WTC11 (cell line): Measurements from ENCODE around the gene ADGRB3. TPM values are rescaled to one million over a fixed set of nuclear protein-coding genes. Genes with fewer than 3 reads are reported as not detected.

ENCODE experiments used
- ATAC-seq: fragments of 200-7000 bp; cut with Tn5 transposase; 2 replicates; pipeline ENCODE4 v1.10.0; 2021; ENCODE audit warnings: mild to moderate bottlenecking, moderate library complexity
- CTCF ChIA-PET: fragments of 300-600 bp; sonication (Branson Sonifier 250); formaldehyde crosslinking; loops from one replicate; lab custom pipeline; 2021; ENCODE audit warnings: antibody characterized with exemption; lab: Charles Lee
- POLR2A ChIA-PET: fragments of 350-600 bp; sonication (Branson Sonifier 250); formaldehyde crosslinking; loops from one replicate; lab custom pipeline; 2021; ENCODE audit warnings: antibody characterized with exemption; lab: Charles Lee
- DNase-seq: peaks from one replicate; pipeline ENCODE4 v3.0.0; 2021; ENCODE audit warnings: low spot score
- H3K27ac Mint-ChIP-seq: 2 replicates; pipeline ENCODE4 v1.8.0; 2021; ENCODE audit warnings: mixed read lengths
- H3K27me3 Mint-ChIP-seq: 2 replicates; pipeline ENCODE4 v1.8.0; 2021; ENCODE audit warnings: low read depth, mild to moderate bottlenecking, moderate library complexity, mixed read lengths
- H3K36me3 Mint-ChIP-seq: 2 replicates; pipeline ENCODE4 v1.8.0; 2021; ENCODE audit warnings: mixed read lengths
- H3K4me1 Mint-ChIP-seq: 2 replicates; pipeline ENCODE4 v1.8.0; 2022; ENCODE audit warnings: mixed read lengths
- H3K4me3 Mint-ChIP-seq: 2 replicates; pipeline ENCODE4 v1.8.0; 2021; ENCODE audit warnings: mild to moderate bottlenecking, moderate library complexity, mixed read lengths
- H3K9me3 Mint-ChIP-seq: 2 replicates; pipeline ENCODE4 v1.8.0; 2021; ENCODE audit warnings: mixed read lengths
- FOXK1 ChIP-seq: sonication (generic); formaldehyde crosslinking; IDR thresholded peaks from 2 replicates; pipeline ENCODE4 v1.8.0; 2022; ENCODE audit warnings: mild to moderate bottlenecking, moderate library complexity, missing genetic modification reagents
- GRHL2 ChIP-seq: fragments of 250-450 bp; sonication (Bioruptor Pico); IDR thresholded peaks from 2 replicates; pipeline ENCODE4 v1.8.0; 2022; ENCODE audit warnings: mild to moderate bottlenecking, moderate library complexity; ENCODE audit not compliant: insufficient replicate concordance, severe bottlenecking
- GTF2I ChIP-seq: fragments of 250-450 bp; sonication (Bioruptor Pico); conservative IDR thresholded peaks from 2 replicates; pipeline ENCODE4 v1.4.0; 2021; ENCODE audit warnings: mild to moderate bottlenecking
- IRF2 ChIP-seq: sonication (generic); formaldehyde crosslinking; IDR thresholded peaks from 2 replicates; pipeline ENCODE4 v1.8.0; 2022; ENCODE audit warnings: low read depth, missing genetic modification reagents, borderline replicate concordance
- KAT7 ChIP-seq: sonication (generic); formaldehyde crosslinking; IDR thresholded peaks from 2 replicates; pipeline ENCODE4 v1.8.1; 2023; ENCODE audit warnings: missing genetic modification reagents, mild to moderate bottlenecking, borderline replicate concordance
- NFATC4 ChIP-seq: fragments of 250-450 bp; sonication (Bioruptor Pico); IDR thresholded peaks from 2 replicates; pipeline ENCODE4 v1.9.0; 2021; ENCODE audit warnings: mild to moderate bottlenecking
- NFE2L1 ChIP-seq: sonication (generic); formaldehyde crosslinking; IDR thresholded peaks from 2 replicates; pipeline ENCODE4 v1.8.1; 2023; ENCODE audit warnings: missing genetic modification reagents
- NFYB ChIP-seq: sonication (generic); formaldehyde crosslinking; conservative IDR thresholded peaks from 2 replicates; pipeline ENCODE4 v1.8.0; 2022; ENCODE audit warnings: low read depth, missing genetic modification reagents
- RORB ChIP-seq: fragments of 250-450 bp; sonication (Bioruptor Pico); IDR thresholded peaks from 2 replicates; pipeline ENCODE4 v1.9.0; 2021; ENCODE audit warnings: mild to moderate bottlenecking
- SOX15 ChIP-seq: fragments of 250-450 bp; sonication (Bioruptor Pico); IDR thresholded peaks from 2 replicates; pipeline ENCODE4 v1.9.0; 2021; ENCODE audit warnings: mild to moderate bottlenecking
- SP1 ChIP-seq: sonication (generic); formaldehyde crosslinking; conservative IDR thresholded peaks from 2 replicates; pipeline ENCODE4 v1.8.1; 2022; ENCODE audit warnings: missing genetic modification reagents
- TP53 ChIP-seq: sonication (generic); formaldehyde crosslinking; IDR thresholded peaks from 2 replicates; pipeline ENCODE4 v1.8.1; 2023; ENCODE audit warnings: mild to moderate bottlenecking, missing genetic modification reagents
- ZNF121 ChIP-seq: sonication (generic); formaldehyde crosslinking; IDR thresholded peaks from 2 replicates; pipeline ENCODE4 v1.8.0; 2023; ENCODE audit warnings: missing genetic modification reagents
- ZNF138 ChIP-seq: sonication (generic); formaldehyde crosslinking; conservative IDR thresholded peaks from 2 replicates; pipeline ENCODE4 v1.8.1; 2022; ENCODE audit warnings: mild to moderate bottlenecking, moderate library complexity, missing genetic modification reagents
- ZNF219 ChIP-seq: sonication (generic); formaldehyde crosslinking; IDR thresholded peaks from 2 replicates; pipeline ENCODE4 v1.8.0; 2023; ENCODE audit warnings: missing genetic modification reagents, mild to moderate bottlenecking, borderline replicate concordance
- ZNF263 ChIP-seq: sonication (generic); formaldehyde crosslinking; IDR thresholded peaks from 2 replicates; pipeline ENCODE4 v1.8.1; 2022; ENCODE audit warnings: low read depth, mild to moderate bottlenecking, moderate library complexity, missing genetic modification reagents
- ZNF416 ChIP-seq: fragments of 250-450 bp; sonication (Bioruptor Pico); IDR thresholded peaks from 2 replicates; pipeline ENCODE4 v1.9.0; 2021; ENCODE audit warnings: mild to moderate bottlenecking, inconsistent platforms
- ZNF423 ChIP-seq: fragments of 250-450 bp; sonication (Bioruptor Pico); IDR thresholded peaks from 2 replicates; pipeline ENCODE4 v2.1.2; 2022; ENCODE audit warnings: mild to moderate bottlenecking, moderate library complexity
- total RNA-seq: library from RNA; stranded (reverse); gene quantifications from 3 replicates; pipeline ENCODE4 v1.2.3, GENCODE V29; 2021
- TF ChIP-seq, protein P1 (sequence below): sonication (generic); formaldehyde crosslinking; IDR thresholded peaks from 2 replicates; pipeline ENCODE4 v1.8.1; 2023; ENCODE audit warnings: mild to moderate bottlenecking, missing genetic modification reagents, moderate library complexity
- TF ChIP-seq, protein P2 (sequence below): sonication (generic); formaldehyde crosslinking; IDR thresholded peaks from 2 replicates; pipeline ENCODE4 v1.8.0; 2022; ENCODE audit warnings: missing genetic modification reagents
- TF ChIP-seq, protein P3 (sequence below): sonication (generic); formaldehyde crosslinking; IDR thresholded peaks from 2 replicates; pipeline ENCODE4 v1.8.1; 2023; ENCODE audit warnings: mild to moderate bottlenecking, missing genetic modification reagents, moderate library complexity

ADGRB3 gene
- total RNA-seq, 1 experiment from 2014 or later: 1.9 TPM

DNA sequence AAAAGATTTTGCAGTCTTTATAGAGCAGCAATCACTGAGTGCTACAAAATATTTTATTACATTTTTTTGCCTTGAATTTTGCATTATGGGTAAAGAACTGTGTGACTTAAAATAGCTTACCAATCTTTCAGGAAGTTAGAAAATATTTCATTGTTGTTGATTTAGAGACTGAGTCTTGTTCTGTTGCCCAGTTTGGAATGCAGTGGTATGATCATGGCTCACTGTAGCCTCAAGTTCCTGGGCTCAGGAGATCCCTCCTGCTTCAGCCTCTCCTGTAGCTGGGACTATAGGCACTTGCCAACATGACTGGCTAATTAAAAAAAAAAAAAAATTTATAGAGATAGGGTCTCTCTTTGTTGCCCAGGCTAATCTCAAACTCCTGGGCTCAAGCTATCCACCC, 100.8 kb downstream of the ADGRB3 start:
- POLR2A ChIA-PET: no interaction called here
- no peaks in the 10 kb centered on the region for H3K9me3 Mint-ChIP-seq
- H3K27ac Mint-ChIP-seq: no peak overlapping the region
- DNase-seq (no peak), ATAC-seq (no peak)
- CTCF ChIA-PET: no interaction called here
- H3K27me3 Mint-ChIP-seq: no peaks in the 10 kb centered on the region
- TF ChIP-seq ZNF416: no peak
- TF ChIP-seq NFYB (CRISPR knock-in tag): no peak
- no peak for TF ChIP-seq ZNF423
- TF ChIP-seq NFE2L1: no peak
- no peak for TF ChIP-seq ZNF263
- TF ChIP-seq, protein P1, sequence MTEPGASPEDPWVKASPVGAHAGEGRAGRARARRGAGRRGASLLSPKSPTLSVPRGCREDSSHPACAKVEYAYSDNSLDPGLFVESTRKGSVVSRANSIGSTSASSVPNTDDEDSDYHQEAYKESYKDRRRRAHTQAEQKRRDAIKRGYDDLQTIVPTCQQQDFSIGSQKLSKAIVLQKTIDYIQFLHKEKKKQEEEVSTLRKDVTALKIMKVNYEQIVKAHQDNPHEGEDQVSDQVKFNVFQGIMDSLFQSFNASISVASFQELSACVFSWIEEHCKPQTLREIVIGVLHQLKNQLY (CRISPR knock-in tag): no peak
- TF ChIP-seq NFATC4 (CRISPR knock-in tag): no peak
- TF ChIP-seq TP53: no peak
- TF ChIP-seq GRHL2 (CRISPR knock-in tag): no peak
- TF ChIP-seq KAT7 (CRISPR knock-in tag): no peak
- no peaks in the 10 kb centered on the region for H3K36me3 Mint-ChIP-seq
- H3K4me1 Mint-ChIP-seq: peaks cover 9% of the 10 kb centered on the region
- no peak overlapping the region for H3K4me3 Mint-ChIP-seq

DNA sequence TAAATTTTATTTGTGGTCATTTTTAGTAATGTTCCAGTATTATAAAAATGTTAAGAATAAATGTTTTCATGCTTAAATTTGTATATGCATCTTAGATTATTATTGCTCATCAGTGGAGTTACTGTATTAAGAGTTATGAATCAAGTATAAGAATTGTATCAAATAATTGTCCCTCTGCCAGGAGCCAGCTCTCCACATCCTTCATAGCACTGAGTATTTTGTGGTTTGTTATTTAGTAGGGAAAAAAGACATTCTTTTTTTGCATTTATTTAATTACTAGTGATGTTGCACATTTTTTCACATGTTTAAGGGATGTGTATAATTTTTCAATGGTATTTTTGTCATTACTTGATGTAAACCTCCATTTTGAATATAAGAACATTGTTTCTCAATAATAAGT, 102.0 kb downstream of the ADGRB3 start:
- no peaks in the 10 kb centered on the region for H3K36me3 Mint-ChIP-seq
- peaks cover 9% of the 10 kb centered on the region for H3K4me1 Mint-ChIP-seq
- POLR2A ChIA-PET: no interaction called here
- no peak for TF ChIP-seq GRHL2 (CRISPR knock-in tag)
- CTCF ChIA-PET: no interaction called here
- ATAC-seq (no peak), DNase-seq (no peak)
- no peak overlapping the region for H3K4me3 Mint-ChIP-seq
- no peaks in the 10 kb centered on the region for H3K9me3 Mint-ChIP-seq
- no peaks in the 10 kb centered on the region for H3K27me3 Mint-ChIP-seq
- no peak overlapping the region for H3K27ac Mint-ChIP-seq

DNA sequence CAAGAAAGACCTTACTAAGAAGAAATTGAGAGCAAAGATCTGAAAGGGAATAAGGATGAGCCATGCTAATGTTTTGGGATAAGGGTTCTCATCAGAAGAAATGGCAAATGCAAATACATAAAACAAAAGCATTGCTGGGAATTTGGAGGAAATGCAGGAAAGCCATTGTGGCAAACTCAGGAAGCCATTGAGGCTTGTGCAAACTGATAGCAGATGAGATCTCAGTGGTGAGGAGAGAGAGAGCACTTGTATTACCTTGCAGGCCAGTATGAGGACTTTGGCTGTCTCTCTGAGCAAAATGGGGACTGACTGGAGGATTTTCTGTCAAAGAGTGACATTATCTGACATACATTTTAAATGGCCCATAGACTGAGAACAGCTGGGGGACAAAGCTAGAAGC, 103.0 kb downstream of the ADGRB3 start:
- ATAC-seq (peak; percentile 77), DNase-seq (no peak)
- no peaks in the 10 kb centered on the region for H3K36me3 Mint-ChIP-seq
- ChIA-PET CTCF (no interaction called here), POLR2A (no interaction called here)
- H3K27ac Mint-ChIP-seq: no peak overlapping the region
- no peaks in the 10 kb centered on the region for H3K9me3 Mint-ChIP-seq
- H3K4me3 Mint-ChIP-seq: no peak overlapping the region
- H3K27me3 Mint-ChIP-seq: no peaks in the 10 kb centered on the region
- peaks cover 10% of the 10 kb centered on the region for H3K4me1 Mint-ChIP-seq
- no peak for TF ChIP-seq FOXK1 (CRISPR knock-in tag)
- TF ChIP-seq RORB (CRISPR knock-in tag): no peak
- TF ChIP-seq ZNF416: no peak
- no peak for TF ChIP-seq TP53
- no peak for TF ChIP-seq GRHL2 (CRISPR knock-in tag)
- TF ChIP-seq, protein P2, sequence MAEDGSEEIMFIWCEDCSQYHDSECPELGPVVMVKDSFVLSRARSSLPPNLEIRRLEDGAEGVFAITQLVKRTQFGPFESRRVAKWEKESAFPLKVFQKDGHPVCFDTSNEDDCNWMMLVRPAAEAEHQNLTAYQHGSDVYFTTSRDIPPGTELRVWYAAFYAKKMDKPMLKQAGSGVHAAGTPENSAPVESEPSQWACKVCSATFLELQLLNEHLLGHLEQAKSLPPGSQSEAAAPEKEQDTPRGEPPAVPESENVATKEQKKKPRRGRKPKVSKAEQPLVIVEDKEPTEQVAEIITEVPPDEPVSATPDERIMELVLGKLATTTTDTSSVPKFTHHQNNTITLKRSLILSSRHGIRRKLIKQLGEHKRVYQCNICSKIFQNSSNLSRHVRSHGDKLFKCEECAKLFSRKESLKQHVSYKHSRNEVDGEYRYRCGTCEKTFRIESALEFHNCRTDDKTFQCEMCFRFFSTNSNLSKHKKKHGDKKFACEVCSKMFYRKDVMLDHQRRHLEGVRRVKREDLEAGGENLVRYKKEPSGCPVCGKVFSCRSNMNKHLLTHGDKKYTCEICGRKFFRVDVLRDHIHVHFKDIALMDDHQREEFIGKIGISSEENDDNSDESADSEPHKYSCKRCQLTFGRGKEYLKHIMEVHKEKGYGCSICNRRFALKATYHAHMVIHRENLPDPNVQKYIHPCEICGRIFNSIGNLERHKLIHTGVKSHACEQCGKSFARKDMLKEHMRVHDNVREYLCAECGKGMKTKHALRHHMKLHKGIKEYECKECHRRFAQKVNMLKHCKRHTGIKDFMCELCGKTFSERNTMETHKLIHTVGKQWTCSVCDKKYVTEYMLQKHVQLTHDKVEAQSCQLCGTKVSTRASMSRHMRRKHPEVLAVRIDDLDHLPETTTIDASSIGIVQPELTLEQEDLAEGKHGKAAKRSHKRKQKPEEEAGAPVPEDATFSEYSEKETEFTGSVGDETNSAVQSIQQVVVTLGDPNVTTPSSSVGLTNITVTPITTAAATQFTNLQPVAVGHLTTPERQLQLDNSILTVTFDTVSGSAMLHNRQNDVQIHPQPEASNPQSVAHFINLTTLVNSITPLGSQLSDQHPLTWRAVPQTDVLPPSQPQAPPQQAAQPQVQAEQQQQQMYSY (CRISPR knock-in tag): no peak
- TF ChIP-seq ZNF121 (CRISPR knock-in tag): no peak
- no peak for TF ChIP-seq SOX15 (CRISPR knock-in tag)
- no peak for TF ChIP-seq ZNF138 (CRISPR knock-in tag)
- no peak for TF ChIP-seq SP1 (CRISPR knock-in tag)
- TF ChIP-seq GTF2I (CRISPR knock-in tag): no peak
- TF ChIP-seq ZNF219: no peak
- TF ChIP-seq, protein P3, sequence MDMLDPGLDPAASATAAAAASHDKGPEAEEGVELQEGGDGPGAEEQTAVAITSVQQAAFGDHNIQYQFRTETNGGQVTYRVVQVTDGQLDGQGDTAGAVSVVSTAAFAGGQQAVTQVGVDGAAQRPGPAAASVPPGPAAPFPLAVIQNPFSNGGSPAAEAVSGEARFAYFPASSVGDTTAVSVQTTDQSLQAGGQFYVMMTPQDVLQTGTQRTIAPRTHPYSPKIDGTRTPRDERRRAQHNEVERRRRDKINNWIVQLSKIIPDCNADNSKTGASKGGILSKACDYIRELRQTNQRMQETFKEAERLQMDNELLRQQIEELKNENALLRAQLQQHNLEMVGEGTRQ: no peak
- no peak for TF ChIP-seq IRF2 (CRISPR knock-in tag)
